Measurements from ENCODE around the gene LHB.

DNA sequence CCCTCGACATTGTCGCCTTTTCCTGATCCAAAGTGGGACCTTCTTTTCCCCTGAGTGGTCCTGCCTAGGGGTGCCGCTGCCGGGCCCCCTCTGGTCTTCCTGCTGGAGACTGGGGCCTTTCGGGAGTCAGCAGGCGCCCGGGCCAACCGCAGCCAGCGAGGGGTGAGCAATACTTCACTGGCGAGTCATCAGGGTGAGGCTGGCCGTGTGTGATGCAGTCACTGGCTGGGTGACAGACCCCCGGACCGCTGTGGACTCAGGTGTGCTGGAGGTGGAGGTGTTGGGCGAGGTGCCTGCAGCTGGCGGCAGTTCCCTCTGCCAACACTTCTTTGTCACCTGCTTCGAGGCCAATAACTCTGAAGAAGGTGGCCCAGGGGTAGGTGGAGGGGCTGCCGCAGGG is 25.3 kb upstream of the LHB start:
- TF ChIP-seq TAF1 (IDR thresholded peaks at IDR 0.05; ENCODE audit: borderline replicate concordance, low read depth, low read length) (no peak), POLR2A (IDR thresholded peaks at IDR 0.05; ENCODE audit: low read depth, low read length) (no peak), POLR2AphosphoS5 (IDR thresholded peaks at IDR 0.05; ENCODE audit: low read depth, low read length) (no peak)

Measured in GM12892 (cell line).